Measurements from ENCODE around the gene TTC19.

GRCh38 chr17:15952048-15952532, 47.5 kb upstream of the TTC19 start:
- TF ChIP-seq CTCF (IDR thresholded peaks at IDR 0.05; ENCODE audit: low read depth, low read length) (no peak), EZH2phosphoT487 (IDR thresholded peaks at IDR 0.05; ENCODE audit: low read depth) (no peak)

Data from OCI-LY3 (cell line).